ENCODE measurements around the gene BAIAP2L1.

DNA sequence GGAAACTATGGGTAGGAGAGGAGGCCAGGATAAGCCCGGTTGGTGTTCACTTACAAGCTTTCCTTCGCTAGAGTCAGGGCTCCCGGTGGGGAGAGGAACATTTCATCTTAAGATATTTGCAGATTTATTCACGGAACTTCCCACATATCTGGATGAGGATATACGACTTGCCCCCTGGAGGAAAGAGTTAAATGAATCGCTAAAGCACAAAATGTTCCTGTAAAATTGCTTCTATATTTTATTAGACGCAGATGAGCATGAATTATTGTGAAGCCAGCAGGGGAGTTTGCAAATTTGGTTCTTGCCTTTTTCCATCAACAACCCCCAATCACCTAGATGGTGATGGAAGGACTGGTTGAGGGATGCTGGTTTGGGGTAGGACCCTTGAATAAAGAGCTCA, 47.9 kb upstream of the BAIAP2L1 start:
- TF ChIP-seq EZH2 (IDR thresholded peaks at IDR 0.05; ENCODE audit: borderline replicate concordance, low read depth, low read length, severe bottlenecking) (no peak), MYC (IDR thresholded peaks at IDR 0.05; ENCODE audit: low read depth, low read length) (no peak), POLR2AphosphoS5 (IDR thresholded peaks at IDR 0.05; ENCODE audit: insufficient read depth, low read depth, low read length) (no peak), POLR2A (IDR thresholded peaks at IDR 0.05; ENCODE audit: low read depth, low read length) (no peak), FOS (IDR thresholded peaks at IDR 0.05; ENCODE audit: borderline replicate concordance, insufficient read depth, low read length) (no peak), JUN (IDR thresholded peaks at IDR 0.05; ENCODE audit: borderline replicate concordance, insufficient read depth, insufficient read length, low read depth) (no peak), GATA2 (IDR thresholded peaks at IDR 0.05; ENCODE audit: insufficient read depth, insufficient read length, low read depth, low read length) (no peak)
- TF ChIP-seq, protein P1, sequence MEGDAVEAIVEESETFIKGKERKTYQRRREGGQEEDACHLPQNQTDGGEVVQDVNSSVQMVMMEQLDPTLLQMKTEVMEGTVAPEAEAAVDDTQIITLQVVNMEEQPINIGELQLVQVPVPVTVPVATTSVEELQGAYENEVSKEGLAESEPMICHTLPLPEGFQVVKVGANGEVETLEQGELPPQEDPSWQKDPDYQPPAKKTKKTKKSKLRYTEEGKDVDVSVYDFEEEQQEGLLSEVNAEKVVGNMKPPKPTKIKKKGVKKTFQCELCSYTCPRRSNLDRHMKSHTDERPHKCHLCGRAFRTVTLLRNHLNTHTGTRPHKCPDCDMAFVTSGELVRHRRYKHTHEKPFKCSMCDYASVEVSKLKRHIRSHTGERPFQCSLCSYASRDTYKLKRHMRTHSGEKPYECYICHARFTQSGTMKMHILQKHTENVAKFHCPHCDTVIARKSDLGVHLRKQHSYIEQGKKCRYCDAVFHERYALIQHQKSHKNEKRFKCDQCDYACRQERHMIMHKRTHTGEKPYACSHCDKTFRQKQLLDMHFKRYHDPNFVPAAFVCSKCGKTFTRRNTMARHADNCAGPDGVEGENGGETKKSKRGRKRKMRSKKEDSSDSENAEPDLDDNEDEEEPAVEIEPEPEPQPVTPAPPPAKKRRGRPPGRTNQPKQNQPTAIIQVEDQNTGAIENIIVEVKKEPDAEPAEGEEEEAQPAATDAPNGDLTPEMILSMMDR (IDR thresholded peaks at IDR 0.05; ENCODE audit: extremely low read depth in 1 of 2, insufficient read depth in 1 of 2, low read depth in 1 of 2, low read length in 2 of 2), result no peak
- TF ChIP-seq, protein P2, sequence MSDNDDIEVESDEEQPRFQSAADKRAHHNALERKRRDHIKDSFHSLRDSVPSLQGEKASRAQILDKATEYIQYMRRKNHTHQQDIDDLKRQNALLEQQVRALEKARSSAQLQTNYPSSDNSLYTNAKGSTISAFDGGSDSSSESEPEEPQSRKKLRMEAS (IDR thresholded peaks at IDR 0.05; ENCODE audit: insufficient read depth, insufficient read length), result no peak

Measured in endothelial cell of umbilical vein (primary cell).